PC-9 (cell line): ENCODE results near the gene KIR2DL1.

Experiments used
- CTCF ChIP-seq: fragments of 200-600 bp; sonication (generic); conservative IDR thresholded peaks from 2 replicates; pipeline ENCODE4 v1.6.1; 2017; ENCODE audit warnings: mixed run types, antibody characterized with exemption, mild to moderate bottlenecking, moderate library complexity
- EZH2 ChIP-seq: fragments of 200-600 bp; sonication (generic); IDR thresholded peaks from 2 replicates; pipeline ENCODE4 v1.8.0; 2017; ENCODE audit warnings: antibody characterized with exemption, low read depth

DNA sequence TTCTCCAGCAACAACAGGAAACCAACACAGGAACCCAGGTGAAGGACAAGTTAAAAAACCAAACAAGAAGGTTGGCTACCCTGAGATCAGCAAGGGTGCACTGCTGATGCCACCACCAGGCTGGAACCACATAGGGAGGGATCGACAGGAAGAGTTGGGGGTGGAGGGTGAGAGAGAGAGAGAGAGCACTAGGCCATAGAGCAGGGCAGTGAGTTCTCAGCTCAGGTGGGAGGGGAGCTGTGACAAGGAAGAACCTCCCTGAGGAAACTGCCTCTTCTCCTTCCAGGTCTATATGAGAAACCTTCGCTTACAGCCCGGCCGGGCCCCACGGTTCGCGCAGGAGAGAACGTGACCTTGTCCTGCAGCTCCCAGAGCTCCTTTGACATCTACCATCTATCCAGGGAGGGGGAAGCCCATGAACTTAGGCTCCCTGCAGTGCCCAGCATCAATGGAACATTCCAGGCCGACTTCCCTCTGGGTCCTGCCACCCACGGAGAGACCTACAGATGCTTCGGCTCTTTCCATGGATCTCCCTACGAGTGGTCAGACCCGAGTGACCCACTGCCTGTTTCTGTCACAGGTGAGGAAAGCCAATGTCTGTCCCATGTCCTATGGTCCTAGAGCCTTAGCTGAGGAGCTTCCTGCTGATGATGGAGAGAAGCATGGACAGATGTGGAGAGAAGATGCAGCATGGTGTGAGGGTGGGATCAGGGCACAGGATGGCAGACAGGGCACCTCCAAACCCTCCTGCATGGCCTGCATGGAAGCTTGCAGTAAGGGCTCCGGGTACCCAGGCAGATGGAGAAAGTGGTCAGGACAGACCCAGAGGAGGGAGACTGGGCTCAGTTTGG, 36.3 kb downstream of the KIR2DL1 start:
- TF ChIP-seq CTCF (no peak), EZH2 (no peak)
